GM12864 (cell line): ENCODE data around the gene CFAP97D2.
A peak's percentile ranks its signal among the peaks of the same experiment; 100 is the strongest.

ENCODE experiments used
- DNase-seq: peaks from one replicate; pipeline ENCODE4 v3.0.0-alpha.2; 2011; ENCODE audit warnings: low read depth
- H3K4me3 ChIP-seq: 2 replicates; pipeline ENCODE4 v1.5.1; 2011; ENCODE audit warnings: mild to moderate bottlenecking, low read depth, low read length, control low read depth
- TF ChIP-seq, protein P1 (sequence below): IDR thresholded peaks from 2 replicates; pipeline ENCODE4 v1.5.1; 2011; ENCODE audit warnings: low read depth, mild to moderate bottlenecking, moderate library complexity, low read length, control low read depth, inconsistent platforms; ENCODE audit errors: missing control alignments

CFAP97D2 gene

DNA sequence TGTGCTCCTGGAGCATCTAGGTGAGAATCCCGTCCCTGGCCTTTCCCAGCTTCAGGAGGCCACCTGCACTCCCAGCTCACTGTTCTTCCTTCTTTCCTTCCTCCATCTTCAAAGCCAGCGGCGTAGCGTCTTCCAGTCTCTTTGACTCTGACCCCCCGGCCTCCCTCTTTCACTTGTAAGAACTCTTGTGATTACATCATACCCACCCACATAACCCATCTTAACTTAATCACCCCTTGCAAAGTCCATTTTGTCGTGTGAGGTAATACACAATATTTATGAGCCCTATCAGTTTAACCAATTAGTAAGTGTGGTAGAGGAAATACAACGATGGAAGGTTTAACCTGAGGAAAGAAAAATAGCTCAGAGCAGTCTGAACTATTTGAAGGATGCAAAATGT, 51.1 kb downstream of the CFAP97D2 start:
- TF ChIP-seq, protein P1, sequence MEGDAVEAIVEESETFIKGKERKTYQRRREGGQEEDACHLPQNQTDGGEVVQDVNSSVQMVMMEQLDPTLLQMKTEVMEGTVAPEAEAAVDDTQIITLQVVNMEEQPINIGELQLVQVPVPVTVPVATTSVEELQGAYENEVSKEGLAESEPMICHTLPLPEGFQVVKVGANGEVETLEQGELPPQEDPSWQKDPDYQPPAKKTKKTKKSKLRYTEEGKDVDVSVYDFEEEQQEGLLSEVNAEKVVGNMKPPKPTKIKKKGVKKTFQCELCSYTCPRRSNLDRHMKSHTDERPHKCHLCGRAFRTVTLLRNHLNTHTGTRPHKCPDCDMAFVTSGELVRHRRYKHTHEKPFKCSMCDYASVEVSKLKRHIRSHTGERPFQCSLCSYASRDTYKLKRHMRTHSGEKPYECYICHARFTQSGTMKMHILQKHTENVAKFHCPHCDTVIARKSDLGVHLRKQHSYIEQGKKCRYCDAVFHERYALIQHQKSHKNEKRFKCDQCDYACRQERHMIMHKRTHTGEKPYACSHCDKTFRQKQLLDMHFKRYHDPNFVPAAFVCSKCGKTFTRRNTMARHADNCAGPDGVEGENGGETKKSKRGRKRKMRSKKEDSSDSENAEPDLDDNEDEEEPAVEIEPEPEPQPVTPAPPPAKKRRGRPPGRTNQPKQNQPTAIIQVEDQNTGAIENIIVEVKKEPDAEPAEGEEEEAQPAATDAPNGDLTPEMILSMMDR: no peak
- no peak overlapping the region for H3K4me3 ChIP-seq
- DNase-seq: no peak

DNA sequence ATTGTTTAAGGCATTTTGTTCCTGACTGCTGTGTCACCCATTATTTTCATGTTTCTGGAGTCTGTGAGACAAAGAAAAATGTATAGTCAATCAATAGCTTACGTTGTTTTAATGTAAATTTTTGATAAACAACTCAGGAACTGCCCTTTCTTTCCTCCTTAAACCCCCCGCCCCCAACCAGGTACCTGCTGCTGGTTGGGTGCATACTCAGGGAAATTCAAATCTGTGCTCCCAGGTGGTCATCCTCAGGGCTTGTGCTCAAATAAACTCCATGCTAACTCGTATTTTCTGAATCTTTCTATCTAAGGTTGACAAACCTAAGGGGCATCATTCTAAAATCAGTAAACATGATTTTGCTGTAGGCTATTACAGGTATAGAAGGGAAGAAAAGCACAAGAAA, 51.5 kb downstream of the CFAP97D2 start:
- DNase-seq: no peak
- TF ChIP-seq, protein P1: no peak
- no peak overlapping the region for H3K4me3 ChIP-seq

DNA sequence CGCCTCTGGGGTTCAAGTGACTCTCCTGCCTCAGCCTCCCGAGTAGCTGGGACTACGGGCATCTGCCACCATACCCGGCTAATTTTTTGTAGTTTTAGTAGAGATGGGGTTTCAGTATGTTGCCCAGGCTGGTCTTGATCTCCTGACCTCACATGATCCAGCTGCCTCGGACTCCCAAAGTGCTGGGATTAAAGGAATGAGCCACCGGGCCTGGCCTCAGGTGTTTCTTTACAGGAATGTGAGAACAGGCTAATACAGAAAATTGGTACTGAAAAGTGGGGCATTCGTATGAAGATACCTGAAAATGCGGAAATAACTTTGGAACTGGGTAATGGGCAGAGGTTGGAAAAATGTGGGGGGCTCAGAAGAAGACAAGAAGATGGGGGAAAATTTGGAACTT, 52.8 kb downstream of the CFAP97D2 start:
- DNase-seq: no peak
- TF ChIP-seq, protein P1: no peak
- no peak overlapping the region for H3K4me3 ChIP-seq

DNA sequence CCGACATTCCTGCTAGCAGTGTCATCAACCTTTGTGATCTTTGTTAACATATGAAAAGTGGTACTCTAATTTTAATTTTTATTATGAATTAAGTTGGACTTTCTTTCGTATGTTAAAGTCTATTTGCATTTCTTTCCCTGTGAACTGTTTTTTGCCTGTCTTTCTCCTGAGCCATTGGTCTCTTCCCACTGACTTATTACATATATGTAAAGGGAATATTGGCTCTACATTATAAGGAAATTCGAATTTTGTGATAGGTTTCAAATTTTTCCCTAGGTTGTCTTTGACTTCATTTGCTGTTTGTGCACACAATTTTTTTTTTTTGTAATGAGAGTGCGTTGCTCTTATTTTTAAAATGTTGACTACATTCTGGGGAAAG, 55.2 kb downstream of the CFAP97D2 start:
- DNase-seq: no peak
- peak overlapping the region; percentile 89 for H3K4me3 ChIP-seq
- TF ChIP-seq, protein P1: no peak

DNA sequence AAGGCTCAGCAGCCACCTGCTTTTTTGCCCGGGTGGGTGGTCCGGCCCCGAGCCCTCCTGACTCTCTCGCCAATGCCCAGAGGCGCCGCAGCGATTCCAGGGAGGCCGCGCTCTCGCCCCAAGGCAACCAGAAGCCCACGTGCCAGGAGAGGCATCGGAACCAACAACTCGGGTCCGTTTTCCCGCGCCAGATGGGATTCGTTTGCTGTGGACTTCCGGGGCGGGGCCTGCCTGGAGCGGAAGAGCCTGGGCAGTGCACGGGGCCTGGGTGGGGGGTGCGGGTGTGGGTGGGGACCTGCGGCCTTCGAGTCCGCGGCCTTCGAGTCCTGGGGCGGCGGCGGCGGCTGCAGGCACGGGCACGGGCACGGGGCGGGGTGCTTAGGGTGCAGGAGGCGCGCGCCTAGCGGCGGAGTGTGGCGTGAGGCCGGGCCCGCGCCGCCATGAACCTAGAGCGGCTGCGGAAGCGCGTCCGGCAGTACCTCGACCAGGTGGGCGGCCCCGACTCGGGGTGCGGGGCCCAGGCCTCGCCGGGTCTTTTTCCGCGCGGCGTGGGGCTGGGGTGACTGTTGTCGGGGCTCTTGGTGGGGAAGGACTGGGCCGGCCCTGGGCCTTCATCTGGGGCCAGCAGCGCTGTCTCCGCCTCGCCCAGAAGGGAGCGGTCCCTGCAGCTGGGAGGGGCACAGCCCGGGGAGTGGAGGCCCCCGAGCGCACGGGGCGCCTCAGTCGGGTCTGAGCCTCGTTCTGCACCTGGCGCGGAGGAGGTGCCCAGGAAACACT, 55.8 kb downstream of the CFAP97D2 start, which contains the start of gene CDC16:
Gene CDC16, plus strand, starts transcription at position 253 of the 777 bp plus-strand sequence. Its CDS starts 188 bp downstream, at position 441.
- peak; percentile 75 for DNase-seq
- TF ChIP-seq, protein P1: peak; percentile 6
- peak within 1 kb of the TSS; percentile 89 for H3K4me3 ChIP-seq

DNA sequence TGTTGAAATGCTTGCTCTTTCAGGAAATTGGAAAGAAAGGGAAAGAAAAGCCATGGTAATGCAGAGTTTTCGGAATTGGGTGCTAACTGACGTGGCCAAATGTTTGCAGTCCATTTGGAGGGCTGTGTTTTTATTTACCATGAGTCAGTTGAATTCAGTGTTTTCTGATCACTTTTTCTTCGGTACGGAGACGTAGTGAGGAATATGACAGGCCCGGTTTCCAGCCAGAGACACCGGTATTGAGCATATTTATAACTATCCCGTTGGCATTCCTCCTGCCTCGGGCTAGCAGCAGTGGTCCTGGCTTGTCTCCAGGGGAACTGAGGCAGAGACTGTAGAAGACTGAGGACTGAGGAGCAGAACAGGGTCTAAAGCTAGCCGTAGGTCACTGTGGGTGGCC, 56.6 kb downstream of the CFAP97D2 start:
- no peak for DNase-seq
- H3K4me3 ChIP-seq: peak overlapping the region; percentile 89
- TF ChIP-seq, protein P1: no peak

DNA sequence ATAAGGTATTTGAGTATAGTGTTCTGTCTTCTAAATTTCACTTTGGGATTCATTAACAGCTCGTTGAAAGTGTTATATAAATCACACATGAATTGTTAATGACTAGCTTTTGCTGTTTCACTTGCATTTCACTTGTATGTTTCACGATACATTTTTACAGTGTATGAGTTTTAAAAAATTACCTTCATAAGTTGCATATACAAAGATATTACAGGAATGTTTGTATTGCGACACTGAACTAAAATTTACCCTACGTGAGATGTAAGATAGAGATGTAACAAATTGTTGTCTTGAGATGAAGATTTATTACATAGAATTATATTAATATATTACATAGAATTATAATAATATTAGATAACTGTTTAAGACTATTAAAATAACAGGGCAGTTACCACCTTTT, 57.2 kb downstream of the CFAP97D2 start:
- no peak for DNase-seq
- TF ChIP-seq, protein P1: no peak
- peak overlapping the region; percentile 89; the same call in 1 of the 2 replicates for H3K4me3 ChIP-seq
